ENCODE results near the gene TUFM. TPM values are rescaled to one million over a fixed set of nuclear protein-coding genes. Genes with fewer than 3 reads are reported as not detected.

Gene TUFM
- total and polyA plus RNA-seq, 2 experiments from 2014 or later, result 192 to 248 TPM

DNA sequence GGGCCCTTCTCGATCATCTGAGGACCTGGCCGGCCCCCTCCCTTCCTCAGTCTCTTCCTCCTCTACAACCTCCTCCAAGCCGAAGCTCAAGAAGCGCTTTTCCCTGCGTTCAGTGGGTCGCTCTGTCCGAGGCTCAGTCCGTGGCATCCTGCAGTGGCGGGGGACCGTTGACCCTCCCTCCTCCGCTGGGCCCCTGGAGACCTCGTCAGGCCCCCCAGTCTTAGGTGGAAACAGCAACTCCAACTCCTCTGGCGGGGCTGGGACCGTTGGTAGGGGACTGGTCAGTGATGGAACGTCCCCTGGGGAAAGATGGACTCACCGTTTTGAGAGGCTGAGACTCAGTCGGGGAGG, 20.3 kb upstream of the TUFM start:
- Histone ChIP-seq H2AFZ (no peak overlapping the region), H3K27ac (ENCODE audit: low read depth) (no peak overlapping the region), H3K36me3 (ENCODE audit: insufficient read depth) (peaks cover 4% of the 10 kb centered on the region), H3K4me2 (no peak overlapping the region), H3K79me2 (replicated peaks; ENCODE audit: insufficient read depth) (peaks cover 27% of the 10 kb centered on the region), H3K27me3 (ENCODE audit: insufficient read depth) (no peaks in the 10 kb centered on the region), H3F3A (replicated peaks; ENCODE audit: low read depth) (no peaks in the 10 kb centered on the region), H3K4me3 (no peak overlapping the region), H4K20me1 (replicated peaks; ENCODE audit: insufficient read depth) (peaks cover 10% of the 10 kb centered on the region), H3K9me2 (ENCODE audit: insufficient read depth) (no peaks in the 10 kb centered on the region), H3K4me1 (ENCODE audit: insufficient read depth) (peaks cover 20% of the 10 kb centered on the region; the same call in 1 of the 2 replicates)
- no peak for DNase-seq (ENCODE audit: low spot score)
- ATAC-seq, result no peak
- H3K9me3 Mint-ChIP-seq, result no peaks in the 10 kb centered on the region
- H3K27me3 Mint-ChIP-seq (ENCODE audit: insufficient read depth, low read depth, poor library complexity), result peaks cover 16% of the 10 kb centered on the region
- H3K4me3 Mint-ChIP-seq, result no peak overlapping the region
- H3K4me1 Mint-ChIP-seq, result peaks cover 16% of the 10 kb centered on the region
- no peak for TF ChIP-seq EZH2 (IDR thresholded peaks at IDR 0.05; ENCODE audit: low read depth, unreplicated experiment)
- TF ChIP-seq, protein P1, sequence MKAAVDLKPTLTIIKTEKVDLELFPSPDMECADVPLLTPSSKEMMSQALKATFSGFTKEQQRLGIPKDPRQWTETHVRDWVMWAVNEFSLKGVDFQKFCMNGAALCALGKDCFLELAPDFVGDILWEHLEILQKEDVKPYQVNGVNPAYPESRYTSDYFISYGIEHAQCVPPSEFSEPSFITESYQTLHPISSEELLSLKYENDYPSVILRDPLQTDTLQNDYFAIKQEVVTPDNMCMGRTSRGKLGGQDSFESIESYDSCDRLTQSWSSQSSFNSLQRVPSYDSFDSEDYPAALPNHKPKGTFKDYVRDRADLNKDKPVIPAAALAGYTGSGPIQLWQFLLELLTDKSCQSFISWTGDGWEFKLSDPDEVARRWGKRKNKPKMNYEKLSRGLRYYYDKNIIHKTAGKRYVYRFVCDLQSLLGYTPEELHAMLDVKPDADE (IDR thresholded peaks at IDR 0.05), result no peak
- no peak for TF ChIP-seq NANOG (IDR thresholded peaks at IDR 0.05; ENCODE audit: borderline replicate concordance)
- TF ChIP-seq, protein P2, sequence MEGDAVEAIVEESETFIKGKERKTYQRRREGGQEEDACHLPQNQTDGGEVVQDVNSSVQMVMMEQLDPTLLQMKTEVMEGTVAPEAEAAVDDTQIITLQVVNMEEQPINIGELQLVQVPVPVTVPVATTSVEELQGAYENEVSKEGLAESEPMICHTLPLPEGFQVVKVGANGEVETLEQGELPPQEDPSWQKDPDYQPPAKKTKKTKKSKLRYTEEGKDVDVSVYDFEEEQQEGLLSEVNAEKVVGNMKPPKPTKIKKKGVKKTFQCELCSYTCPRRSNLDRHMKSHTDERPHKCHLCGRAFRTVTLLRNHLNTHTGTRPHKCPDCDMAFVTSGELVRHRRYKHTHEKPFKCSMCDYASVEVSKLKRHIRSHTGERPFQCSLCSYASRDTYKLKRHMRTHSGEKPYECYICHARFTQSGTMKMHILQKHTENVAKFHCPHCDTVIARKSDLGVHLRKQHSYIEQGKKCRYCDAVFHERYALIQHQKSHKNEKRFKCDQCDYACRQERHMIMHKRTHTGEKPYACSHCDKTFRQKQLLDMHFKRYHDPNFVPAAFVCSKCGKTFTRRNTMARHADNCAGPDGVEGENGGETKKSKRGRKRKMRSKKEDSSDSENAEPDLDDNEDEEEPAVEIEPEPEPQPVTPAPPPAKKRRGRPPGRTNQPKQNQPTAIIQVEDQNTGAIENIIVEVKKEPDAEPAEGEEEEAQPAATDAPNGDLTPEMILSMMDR (conservative IDR thresholded peaks at IDR 0.05; ENCODE audit: low read depth in 2 of 2), result no peak
- H3K27ac Mint-ChIP-seq, result no peak overlapping the region
- H3K36me3 Mint-ChIP-seq (ENCODE audit: low read depth), result peaks cover 34% of the 10 kb centered on the region

DNA sequence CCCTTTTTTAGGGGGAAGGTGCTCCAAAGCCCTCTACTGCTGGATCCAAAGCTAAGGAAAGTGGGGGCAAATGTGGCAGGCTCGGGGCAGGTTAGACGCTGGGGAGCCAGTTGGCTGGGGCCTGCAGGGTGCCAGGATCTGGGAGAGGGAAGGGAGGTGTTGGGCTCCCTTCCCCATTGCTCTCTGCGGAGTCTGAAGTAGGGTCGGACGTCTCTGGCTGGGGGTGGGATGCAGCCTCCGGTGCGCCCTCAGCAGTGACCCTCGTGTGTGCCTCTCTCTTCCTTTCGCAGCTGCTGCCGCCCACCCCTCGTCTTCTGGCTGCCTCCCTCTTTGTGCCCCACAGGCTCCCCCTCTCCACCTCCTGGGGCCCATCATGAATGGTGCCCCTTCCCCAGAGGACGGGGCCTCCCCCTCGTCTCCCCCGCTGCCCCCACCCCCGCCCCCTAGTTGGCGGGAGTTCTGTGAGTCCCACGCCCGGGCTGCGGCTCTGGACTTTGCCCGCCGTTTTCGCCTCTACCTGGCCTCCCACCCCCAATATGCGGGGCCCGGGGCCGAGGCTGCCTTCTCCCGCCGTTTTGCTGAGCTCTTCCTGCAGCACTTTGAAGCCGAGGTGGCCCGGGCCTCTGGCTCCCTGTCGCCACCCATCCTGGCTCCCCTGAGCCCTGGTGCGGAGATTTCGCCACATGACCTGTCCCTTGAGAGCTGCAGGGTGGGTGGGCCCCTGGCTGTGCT, 19.7 kb upstream of the TUFM start:
- Mint-ChIP-seq H3K36me3 (ENCODE audit: low read depth) (peaks cover 34% of the 10 kb centered on the region), H3K4me1 (peaks cover 16% of the 10 kb centered on the region), H3K27ac (no peak overlapping the region), H3K4me3 (peak overlapping the region; percentile 97), H3K27me3 (ENCODE audit: insufficient read depth, low read depth, poor library complexity) (peaks cover 16% of the 10 kb centered on the region), H3K9me3 (no peaks in the 10 kb centered on the region)
- Histone ChIP-seq H3K4me1 (ENCODE audit: insufficient read depth) (peaks cover 20% of the 10 kb centered on the region; the same call in 1 of the 2 replicates), H3K79me2 (replicated peaks; ENCODE audit: insufficient read depth) (peaks cover 27% of the 10 kb centered on the region), H3K36me3 (ENCODE audit: insufficient read depth) (peaks cover 4% of the 10 kb centered on the region), H3K4me2 (no peak overlapping the region), H3F3A (replicated peaks; ENCODE audit: low read depth) (no peaks in the 10 kb centered on the region), H3K4me3 (no peak overlapping the region), H4K20me1 (replicated peaks; ENCODE audit: insufficient read depth) (peaks cover 10% of the 10 kb centered on the region), H3K9me2 (ENCODE audit: insufficient read depth) (no peaks in the 10 kb centered on the region), H2AFZ (no peak overlapping the region), H3K27me3 (ENCODE audit: insufficient read depth) (no peaks in the 10 kb centered on the region), H3K27ac (ENCODE audit: low read depth) (no peak overlapping the region)
- TF ChIP-seq NANOG (IDR thresholded peaks at IDR 0.05; ENCODE audit: borderline replicate concordance), result no peak
- TF ChIP-seq, protein P3, sequence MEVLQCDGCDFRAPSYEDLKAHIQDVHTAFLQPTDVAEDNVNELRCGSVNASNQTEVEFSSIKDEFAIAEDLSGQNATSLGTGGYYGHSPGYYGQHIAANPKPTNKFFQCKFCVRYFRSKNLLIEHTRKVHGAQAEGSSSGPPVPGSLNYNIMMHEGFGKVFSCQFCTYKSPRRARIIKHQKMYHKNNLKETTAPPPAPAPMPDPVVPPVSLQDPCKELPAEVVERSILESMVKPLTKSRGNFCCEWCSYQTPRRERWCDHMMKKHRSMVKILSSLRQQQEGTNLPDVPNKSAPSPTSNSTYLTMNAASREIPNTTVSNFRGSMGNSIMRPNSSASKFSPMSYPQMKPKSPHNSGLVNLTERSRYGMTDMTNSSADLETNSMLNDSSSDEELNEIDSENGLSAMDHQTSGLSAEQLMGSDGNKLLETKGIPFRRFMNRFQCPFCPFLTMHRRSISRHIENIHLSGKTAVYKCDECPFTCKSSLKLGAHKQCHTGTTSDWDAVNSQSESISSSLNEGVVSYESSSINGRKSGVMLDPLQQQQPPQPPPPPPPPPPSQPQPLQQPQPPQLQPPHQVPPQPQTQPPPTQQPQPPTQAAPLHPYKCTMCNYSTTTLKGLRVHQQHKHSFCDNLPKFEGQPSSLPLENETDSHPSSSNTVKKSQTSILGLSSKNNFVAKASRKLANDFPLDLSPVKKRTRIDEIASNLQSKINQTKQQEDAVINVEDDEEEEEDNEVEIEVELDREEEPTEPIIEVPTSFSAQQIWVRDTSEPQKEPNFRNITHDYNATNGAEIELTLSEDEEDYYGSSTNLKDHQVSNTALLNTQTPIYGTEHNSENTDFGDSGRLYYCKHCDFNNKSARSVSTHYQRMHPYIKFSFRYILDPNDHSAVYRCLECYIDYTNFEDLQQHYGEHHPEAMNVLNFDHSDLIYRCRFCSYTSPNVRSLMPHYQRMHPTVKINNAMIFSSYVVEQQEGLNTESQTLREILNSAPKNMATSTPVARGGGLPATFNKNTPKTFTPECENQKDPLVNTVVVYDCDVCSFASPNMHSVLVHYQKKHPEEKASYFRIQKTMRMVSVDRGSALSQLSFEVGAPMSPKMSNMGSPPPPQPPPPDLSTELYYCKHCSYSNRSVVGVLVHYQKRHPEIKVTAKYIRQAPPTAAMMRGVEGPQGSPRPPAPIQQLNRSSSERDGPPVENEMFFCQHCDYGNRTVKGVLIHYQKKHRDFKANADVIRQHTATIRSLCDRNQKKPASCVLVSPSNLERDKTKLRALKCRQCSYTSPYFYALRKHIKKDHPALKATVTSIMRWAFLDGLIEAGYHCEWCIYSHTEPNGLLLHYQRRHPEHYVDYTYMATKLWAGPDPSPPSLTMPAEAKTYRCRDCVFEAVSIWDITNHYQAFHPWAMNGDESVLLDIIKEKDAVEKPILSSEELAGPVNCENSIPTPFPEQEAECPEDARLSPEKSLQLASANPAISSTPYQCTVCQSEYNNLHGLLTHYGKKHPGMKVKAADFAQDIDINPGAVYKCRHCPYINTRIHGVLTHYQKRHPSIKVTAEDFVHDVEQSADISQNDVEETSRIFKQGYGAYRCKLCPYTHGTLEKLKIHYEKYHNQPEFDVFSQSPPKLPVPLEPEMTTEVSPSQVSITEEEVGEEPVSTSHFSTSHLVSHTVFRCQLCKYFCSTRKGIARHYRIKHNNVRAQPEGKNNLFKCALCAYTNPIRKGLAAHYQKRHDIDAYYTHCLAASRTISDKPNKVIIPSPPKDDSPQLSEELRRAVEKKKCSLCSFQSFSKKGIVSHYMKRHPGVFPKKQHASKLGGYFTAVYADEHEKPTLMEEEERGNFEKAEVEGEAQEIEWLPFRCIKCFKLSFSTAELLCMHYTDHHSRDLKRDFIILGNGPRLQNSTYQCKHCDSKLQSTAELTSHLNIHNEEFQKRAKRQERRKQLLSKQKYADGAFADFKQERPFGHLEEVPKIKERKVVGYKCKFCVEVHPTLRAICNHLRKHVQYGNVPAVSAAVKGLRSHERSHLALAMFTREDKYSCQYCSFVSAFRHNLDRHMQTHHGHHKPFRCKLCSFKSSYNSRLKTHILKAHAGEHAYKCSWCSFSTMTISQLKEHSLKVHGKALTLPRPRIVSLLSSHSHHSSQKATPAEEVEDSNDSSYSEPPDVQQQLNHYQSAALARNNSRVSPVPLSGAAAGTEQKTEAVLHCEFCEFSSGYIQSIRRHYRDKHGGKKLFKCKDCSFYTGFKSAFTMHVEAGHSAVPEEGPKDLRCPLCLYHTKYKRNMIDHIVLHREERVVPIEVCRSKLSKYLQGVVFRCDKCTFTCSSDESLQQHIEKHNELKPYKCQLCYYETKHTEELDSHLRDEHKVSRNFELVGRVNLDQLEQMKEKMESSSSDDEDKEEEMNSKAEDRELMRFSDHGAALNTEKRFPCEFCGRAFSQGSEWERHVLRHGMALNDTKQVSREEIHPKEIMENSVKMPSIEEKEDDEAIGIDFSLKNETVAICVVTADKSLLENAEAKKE (CRISPR knock-in tag; IDR thresholded peaks at IDR 0.05), result no peak
- TF ChIP-seq CREB1 (CRISPR knock-in tag; IDR thresholded peaks at IDR 0.05; ENCODE audit: low read depth), result no peak
- TF ChIP-seq EZH2phosphoT487 (IDR thresholded peaks at IDR 0.05; ENCODE audit: unreplicated experiment), result no peak
- no peak for TF ChIP-seq STAT1 (IDR thresholded peaks at IDR 0.05; ENCODE audit: unreplicated experiment)
- TF ChIP-seq, protein P1 (IDR thresholded peaks at IDR 0.05), result no peak
- DNase-seq (ENCODE audit: low spot score) (no peak), ATAC-seq (no peak)
